ENCODE data around the gene KCNJ14. TPM values are rescaled to one million over a fixed set of nuclear protein-coding genes. Genes with fewer than 3 reads are reported as not detected.

The KCNJ14 gene
- total RNA-seq (2014; rRNA removed; shearing (Covaris generic)) (0.94 and 1.2 TPM in 2 replicates), polyA plus RNA-seq (2016; fragmentation: Nextera tagmentation; extraction: Ambion mirVana) (0.73 and 0.81 TPM in 2 replicates)
- long read RNA-seq: 0 reads

DNA sequence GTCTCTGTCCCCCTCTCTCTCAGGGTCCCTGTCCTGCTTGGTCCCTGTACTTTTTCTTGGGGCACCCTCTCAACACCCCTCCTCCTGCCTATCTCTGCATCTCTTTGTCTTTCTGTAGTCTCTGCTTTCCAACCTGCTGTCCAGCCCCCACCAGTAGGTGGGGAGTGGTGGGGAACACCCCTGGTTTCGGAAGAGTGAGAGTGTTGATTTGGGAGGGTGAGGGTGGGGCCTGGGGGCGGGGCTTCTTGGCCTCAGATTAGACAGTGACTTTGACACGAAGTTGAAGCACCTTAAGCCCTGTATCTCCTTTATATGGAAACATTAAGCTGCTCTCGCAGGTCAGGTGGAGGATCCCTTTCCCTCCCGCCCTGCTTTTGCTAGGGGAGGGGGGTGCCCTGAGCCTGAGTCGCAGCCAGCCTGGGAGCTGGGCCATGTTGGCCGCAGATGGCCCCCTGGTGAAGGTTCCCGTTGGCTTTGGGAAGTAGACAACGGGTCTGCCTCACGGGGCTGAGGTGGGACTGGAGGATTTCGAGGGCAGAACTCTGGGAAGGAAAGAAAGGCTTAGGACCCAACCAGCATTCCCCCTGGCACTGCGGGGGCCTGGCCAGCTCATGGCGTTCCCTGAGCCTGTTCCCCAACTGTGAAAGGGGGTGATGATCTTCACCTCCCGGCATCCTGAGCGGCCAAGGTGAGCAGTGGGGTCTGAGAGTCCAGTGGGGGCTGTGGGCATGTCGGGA, at the start of gene KCNJ14:
TSS of gene KCNJ14 (plus strand) at position 404 of the 737 bp plus-strand sequence. CDS start 6,151 bp downstream, outside the sequence.
- H4K20me1 ChIP-seq (replicated peaks; ENCODE audit: insufficient read depth): peaks cover 6% of the 10 kb centered on the region
- H3K27ac ChIP-seq (ENCODE audit: low read depth): no peak within 1 kb of the TSS
- Mint-ChIP-seq H3K9me3 (no peaks in the 10 kb centered on the region), H3K27ac (no peak within 1 kb of the TSS), H3K4me3 (no peak within 1 kb of the TSS; the same call in 2 of the 3 replicates), H3K27me3 (ENCODE audit: insufficient read depth, low read depth, poor library complexity) (no peaks in the 10 kb centered on the region), H3K4me1 (no peaks in the 10 kb centered on the region; the same call in 2 of the 3 replicates), H3K36me3 (ENCODE audit: low read depth) (peaks cover 64% of the 10 kb centered on the region)
- H3K79me2 ChIP-seq (replicated peaks; ENCODE audit: insufficient read depth): no peaks in the 10 kb centered on the region
- ATAC-seq (no peak), DNase-seq (ENCODE audit: low spot score) (no peak)
- H3K36me3 ChIP-seq (ENCODE audit: insufficient read depth): peaks cover 10% of the 10 kb centered on the region
- no peak for TF ChIP-seq EZH2phosphoT487 (IDR thresholded peaks at IDR 0.05; ENCODE audit: unreplicated experiment)
- no peak for TF ChIP-seq CTCF (conservative IDR thresholded peaks at IDR 0.05; ENCODE audit: low read depth in 2 of 2)
- no peak for TF ChIP-seq NANOG (IDR thresholded peaks at IDR 0.05; ENCODE audit: borderline replicate concordance)
- no peak for TF ChIP-seq ZNF462 (CRISPR knock-in tag; IDR thresholded peaks at IDR 0.05)
- no peak for TF ChIP-seq ETS1 (IDR thresholded peaks at IDR 0.05)
- no peak for TF ChIP-seq STAT1 (IDR thresholded peaks at IDR 0.05; ENCODE audit: unreplicated experiment)
- TF ChIP-seq ZNF331 (CRISPR knock-in tag; IDR thresholded peaks at IDR 0.05; ENCODE audit: low read depth): no peak
- TF ChIP-seq CREB1 (CRISPR knock-in tag; IDR thresholded peaks at IDR 0.05; ENCODE audit: low read depth): no peak
- TF ChIP-seq EZH2 (IDR thresholded peaks at IDR 0.05; ENCODE audit: low read depth, unreplicated experiment): no peak
- TF ChIP-seq REST (IDR thresholded peaks at IDR 0.05; ENCODE audit: unreplicated experiment): no peak
- no peak for TF ChIP-seq POLR2AphosphoS5 (IDR thresholded peaks at IDR 0.05; ENCODE audit: low read depth)
- TF ChIP-seq JUNB (IDR thresholded peaks at IDR 0.05; ENCODE audit: unreplicated experiment): no peak
- TF ChIP-seq ZNF114 (CRISPR knock-in tag; IDR thresholded peaks at IDR 0.05): no peak
- H3F3A ChIP-seq (replicated peaks; ENCODE audit: low read depth): peaks cover 2% of the 10 kb centered on the region
- H3K27me3 ChIP-seq (ENCODE audit: insufficient read depth): no peaks in the 10 kb centered on the region
- H3K4me2 ChIP-seq: no peak within 1 kb of the TSS
- no peaks in the 10 kb centered on the region for H3K9me2 ChIP-seq (ENCODE audit: insufficient read depth)
- H3K4me1 ChIP-seq (ENCODE audit: insufficient read depth): peaks cover 3% of the 10 kb centered on the region; the same call in 1 of the 2 replicates
- no peak within 1 kb of the TSS for H3K4me3 ChIP-seq
- no peak within 1 kb of the TSS for H2AFZ ChIP-seq

Measured in GM23338 (cell line).